A673 (cell line): ENCODE measurements around the gene GPR17.

Experiments
- EZH2 ChIP-seq: fragments of 200-600 bp; sonication (generic); IDR thresholded peaks from 2 replicates; pipeline ENCODE4 v1.6.1; 2017; ENCODE audit warnings: borderline replicate concordance, low read depth, mild to moderate bottlenecking, mixed read lengths, antibody characterized with exemption, low read length; ENCODE audit not compliant: poor library complexity, severe bottlenecking
- TF ChIP-seq, protein P1 (sequence below): fragments of 300-800, 200-600 bp; sonication (generic); conservative IDR thresholded peaks from 2 replicates; pipeline ENCODE4 v1.5.1; 2017; ENCODE audit warnings: low read depth, mild to moderate bottlenecking, antibody characterized with exemption, low read length, moderate library complexity, mixed read lengths

- TF ChIP-seq, protein P1, sequence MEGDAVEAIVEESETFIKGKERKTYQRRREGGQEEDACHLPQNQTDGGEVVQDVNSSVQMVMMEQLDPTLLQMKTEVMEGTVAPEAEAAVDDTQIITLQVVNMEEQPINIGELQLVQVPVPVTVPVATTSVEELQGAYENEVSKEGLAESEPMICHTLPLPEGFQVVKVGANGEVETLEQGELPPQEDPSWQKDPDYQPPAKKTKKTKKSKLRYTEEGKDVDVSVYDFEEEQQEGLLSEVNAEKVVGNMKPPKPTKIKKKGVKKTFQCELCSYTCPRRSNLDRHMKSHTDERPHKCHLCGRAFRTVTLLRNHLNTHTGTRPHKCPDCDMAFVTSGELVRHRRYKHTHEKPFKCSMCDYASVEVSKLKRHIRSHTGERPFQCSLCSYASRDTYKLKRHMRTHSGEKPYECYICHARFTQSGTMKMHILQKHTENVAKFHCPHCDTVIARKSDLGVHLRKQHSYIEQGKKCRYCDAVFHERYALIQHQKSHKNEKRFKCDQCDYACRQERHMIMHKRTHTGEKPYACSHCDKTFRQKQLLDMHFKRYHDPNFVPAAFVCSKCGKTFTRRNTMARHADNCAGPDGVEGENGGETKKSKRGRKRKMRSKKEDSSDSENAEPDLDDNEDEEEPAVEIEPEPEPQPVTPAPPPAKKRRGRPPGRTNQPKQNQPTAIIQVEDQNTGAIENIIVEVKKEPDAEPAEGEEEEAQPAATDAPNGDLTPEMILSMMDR = no peak
- no peak for TF ChIP-seq EZH2
Observed at GRCh38 chr2:127656569-127657231, 10.7 kb downstream of the GPR17 start.
